Measurements from ENCODE around the gene KCNAB1. TPM values are rescaled to one million over a fixed set of nuclear protein-coding genes. Genes with fewer than 3 reads are reported as not detected.

Gene KCNAB1
- total and polyA plus RNA-seq, 10 of the 15 experiments (the other 5 are each of a cell fraction or from before 2014, with no cell fraction given) = 0.11 to 0.69 (median 0.43) TPM; not detected in 6

DNA sequence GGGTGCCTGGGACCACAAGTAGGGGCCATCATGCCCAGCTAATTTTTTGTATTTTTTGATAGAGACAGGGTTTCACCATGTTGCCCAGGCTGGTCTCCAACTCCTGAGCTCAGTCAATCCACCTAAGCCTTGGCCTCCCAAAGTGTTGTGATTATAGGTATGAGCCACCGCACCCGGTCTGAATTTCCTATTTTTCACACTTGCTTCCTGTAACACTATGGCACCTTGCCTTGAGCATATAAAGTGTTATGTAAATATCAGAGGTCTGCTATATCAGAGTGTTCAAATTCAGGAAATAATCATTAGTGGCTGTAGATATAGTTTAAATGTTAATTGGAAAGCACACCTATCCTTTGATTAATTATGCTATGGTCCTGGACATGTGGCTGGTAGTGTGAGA is 165.2 kb downstream of the KCNAB1 start:
- DNase-seq (ENCODE audit: low read depth, low spot score) (no peak), FAIRE-seq (no peak), ATAC-seq (no peak)
- ChIA-PET POLR2A (no interaction called here), CTCF (no interaction called here), RAD21 (ENCODE audit: unreplicated experiment) (no interaction called here), SMC1A (ENCODE audit: uncharacterized antibody, unreplicated experiment) (no interaction called here)
- Histone ChIP-seq H3K4me2 (ENCODE audit: control insufficient read depth, insufficient read depth) (no peak overlapping the region), H3K4me3 (no peak overlapping the region), H3K36me3 (ENCODE audit: control insufficient read depth in 2 of 2, insufficient read depth in 2 of 2, low read length in 1 of 2) (no peaks in the 10 kb centered on the region), H3K27me3 (replicated peaks in 1 of 2; ENCODE audit: control insufficient read depth in 2 of 2, insufficient read depth in 2 of 2, low read length in 1 of 2) (peaks cover 3 to 4% of the 10 kb centered on the region in 2 experiments), H4K20me1 (ENCODE audit: control insufficient read depth, insufficient read depth) (no peaks in the 10 kb centered on the region), H3K79me2 (ENCODE audit: control insufficient read depth, insufficient read depth, low read length) (no peaks in the 10 kb centered on the region), H3K9ac (ENCODE audit: control insufficient read depth, insufficient read depth, low read length) (no peak overlapping the region), H2AFZ (ENCODE audit: control insufficient read depth, low read depth, low read length) (no peak overlapping the region), H3K27ac (ENCODE audit: control insufficient read depth, insufficient read depth) (no peak overlapping the region), H3K4me1 (ENCODE audit: control insufficient read depth, insufficient read depth, low read length) (no peaks in the 10 kb centered on the region), H3K9me3 (replicated peaks; ENCODE audit: control insufficient read depth, insufficient read depth, low read length) (no peaks in the 10 kb centered on the region)
- in situ Hi-C loops (cut with MboI) = no loop called here
- BruUV-seq (replicated peaks) = no TSS peak
- intact Hi-C loops (cut with micrococcal nuclease; ENCODE audit: unreplicated experiment) = no loop called here
- no peak for TF ChIP-seq ZBTB11 (CRISPR knock-in tag; IDR thresholded peaks at IDR 0.05)
- WGBS (ENCODE audit: insufficient coverage, insufficient replicate concordance, low lambda C conversion rate, missing lambda C conversion rate) = 90% methylated on average over 2 of the region's 2 CpGs

GRCh38 chr3:156290924-156291271 is 170.5 kb downstream of the KCNAB1 start:
- ATAC-seq (no peak), DNase-seq (ENCODE audit: low read depth, low spot score) (no peak), FAIRE-seq (no peak)
- in situ Hi-C loops (cut with MboI) (no loop called here), intact Hi-C loops (cut with micrococcal nuclease; ENCODE audit: unreplicated experiment) (no loop called here)
- no peak overlapping the region for H3K9ac ChIP-seq (ENCODE audit: control insufficient read depth, insufficient read depth, low read length)
- no peak overlapping the region for H2AFZ ChIP-seq (ENCODE audit: control insufficient read depth, low read depth, low read length)
- H4K20me1 ChIP-seq (ENCODE audit: control insufficient read depth, insufficient read depth) = no peaks in the 10 kb centered on the region
- no peaks in the 10 kb centered on the region for H3K9me3 ChIP-seq (replicated peaks; ENCODE audit: control insufficient read depth, insufficient read depth, low read length)
- H3K4me3 ChIP-seq = no peak overlapping the region
- H3K27me3 ChIP-seq (replicated peaks in 1 of 2; ENCODE audit: control insufficient read depth in 2 of 2, insufficient read depth in 2 of 2, low read length in 1 of 2) = peaks cover 13 to 23% of the 10 kb centered on the region in 2 experiments
- ChIA-PET RAD21 (ENCODE audit: unreplicated experiment) (no interaction called here), CTCF (no interaction called here), POLR2A (no interaction called here), SMC1A (ENCODE audit: uncharacterized antibody, unreplicated experiment) (no interaction called here)
- H3K79me2 ChIP-seq (ENCODE audit: control insufficient read depth, insufficient read depth, low read length) = no peaks in the 10 kb centered on the region
- no peaks in the 10 kb centered on the region for H3K36me3 ChIP-seq (ENCODE audit: control insufficient read depth in 2 of 2, insufficient read depth in 2 of 2, low read length in 1 of 2)
- 36% methylated on average over 11 of the region's 11 CpGs for WGBS (ENCODE audit: insufficient coverage, insufficient replicate concordance, low lambda C conversion rate, missing lambda C conversion rate)
- H3K4me1 ChIP-seq (ENCODE audit: control insufficient read depth, insufficient read depth, low read length) = no peaks in the 10 kb centered on the region
- H3K27ac ChIP-seq (ENCODE audit: control insufficient read depth, insufficient read depth) = no peak overlapping the region
- H3K4me2 ChIP-seq (ENCODE audit: control insufficient read depth, insufficient read depth) = no peak overlapping the region
- no TSS peak for BruUV-seq (replicated peaks)
- TF ChIP-seq MYB (IDR thresholded peaks at IDR 0.05; ENCODE audit: borderline replicate concordance, low read depth, low read length) (no peak), BCL11A (IDR thresholded peaks at IDR 0.05; ENCODE audit: low read depth, low read length) (no peak), ESRRA (IDR thresholded peaks at IDR 0.05; ENCODE audit: low read length) (no peak), NBN (IDR thresholded peaks at IDR 0.05) (no peak), USF1 (IDR thresholded peaks at IDR 0.05; ENCODE audit: borderline replicate concordance, extremely low read length, insufficient read depth, low read depth, low read length) (no peak), E2F4 (IDR thresholded peaks at IDR 0.05; ENCODE audit: low read depth, low read length) (no peak), NR2F1 (conservative IDR thresholded peaks at IDR 0.05) (no peak), POLR2AphosphoS2 (IDR thresholded peaks at IDR 0.05; ENCODE audit: low read depth, low read length) (no peak)
- TF ChIP-seq, protein P1, sequence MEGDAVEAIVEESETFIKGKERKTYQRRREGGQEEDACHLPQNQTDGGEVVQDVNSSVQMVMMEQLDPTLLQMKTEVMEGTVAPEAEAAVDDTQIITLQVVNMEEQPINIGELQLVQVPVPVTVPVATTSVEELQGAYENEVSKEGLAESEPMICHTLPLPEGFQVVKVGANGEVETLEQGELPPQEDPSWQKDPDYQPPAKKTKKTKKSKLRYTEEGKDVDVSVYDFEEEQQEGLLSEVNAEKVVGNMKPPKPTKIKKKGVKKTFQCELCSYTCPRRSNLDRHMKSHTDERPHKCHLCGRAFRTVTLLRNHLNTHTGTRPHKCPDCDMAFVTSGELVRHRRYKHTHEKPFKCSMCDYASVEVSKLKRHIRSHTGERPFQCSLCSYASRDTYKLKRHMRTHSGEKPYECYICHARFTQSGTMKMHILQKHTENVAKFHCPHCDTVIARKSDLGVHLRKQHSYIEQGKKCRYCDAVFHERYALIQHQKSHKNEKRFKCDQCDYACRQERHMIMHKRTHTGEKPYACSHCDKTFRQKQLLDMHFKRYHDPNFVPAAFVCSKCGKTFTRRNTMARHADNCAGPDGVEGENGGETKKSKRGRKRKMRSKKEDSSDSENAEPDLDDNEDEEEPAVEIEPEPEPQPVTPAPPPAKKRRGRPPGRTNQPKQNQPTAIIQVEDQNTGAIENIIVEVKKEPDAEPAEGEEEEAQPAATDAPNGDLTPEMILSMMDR (IDR thresholded peaks at IDR 0.05 in 2 of 3, conservative IDR thresholded peaks at IDR 0.05 in 1 of 3; ENCODE audit: control insufficient read depth in 2 of 3, extremely low read depth in 1 of 3, insufficient read depth in 1 of 3, low read depth in 3 of 3, low read length in 3 of 3) = no peak
